HCT116 (cell line): ENCODE results near the gene PDE4B. TPM values are rescaled to one million over a fixed set of nuclear protein-coding genes. Genes with fewer than 3 reads are reported as not detected.

Experiments used
- ATAC-seq: fragments of 200-7000 bp; cut with Tn5 transposase; 2 replicates; pipeline ENCODE4 v1.9.1; 2020; ENCODE audit warnings: mild to moderate bottlenecking, moderate library complexity
- BruUV-seq: library from RNA; stranded (reverse); fragments of 400-500 nt; replicated peaks from 2 replicates; lab custom pipeline; 2021; lab: Mats Ljungman, UMichigan
- CTCF ChIA-PET: fragments of 300-600 bp; sonication (Branson Sonifier 250); formaldehyde crosslinking; loops from one replicate; lab custom pipeline; 2021; ENCODE audit warnings: antibody characterized with exemption; lab: Charles Lee
- POLR2A ChIA-PET: fragments of 300-600, 350-600 bp; sonication (Branson Sonifier 250); formaldehyde crosslinking; loops from one replicate; lab custom pipeline; 2021; ENCODE audit warnings: antibody characterized with exemption; lab: Charles Lee
- RAD21 ChIA-PET, 2 experiments: fragments of 300-600 bp; sonication (Branson Sonifier 250); formaldehyde crosslinking; loops; one replicate each; lab custom pipeline; 2023; ENCODE audit warnings: low total read pairs in 2 of 2; ENCODE audit not compliant: uncharacterized antibody in 2 of 2, unreplicated experiment in 2 of 2, low non-redundant PET in 1 of 2; lab: Charles Lee
- DNase-seq: peaks from one replicate; pipeline ENCODE4 v3.0.0-alpha.2; 2010; ENCODE audit warnings: low read depth, low spot score
- H2AFZ ChIP-seq: fragments of 200-600 bp; shearing (Covaris generic), sonication (generic); 2 replicates; pipeline ENCODE4 v1.6.1; 2017; ENCODE audit warnings: low read depth, mixed run types, mixed read lengths, antibody characterized with exemption, low read length; ENCODE audit not compliant: poor library complexity, severe bottlenecking
- H3K27ac ChIP-seq: 2 replicates; pipeline ENCODE4 v1.5.1; 2012; ENCODE audit warnings: low read depth, low read length
- H3K27me3 ChIP-seq: fragments of 200-600 bp; sonication (generic); 2 replicates; pipeline ENCODE4 v1.6.1; 2016; ENCODE audit warnings: mixed run types, low read length, mixed read lengths; ENCODE audit not compliant: insufficient read depth
- H3K36me3 ChIP-seq, 2 experiments: fragments of 200-500 bp in 1 of 2; fragments of 200-600 bp in 1 of 2; sonication (Bioruptor generic) in 1 of 2; sonication (generic) in 1 of 2; 2 replicates each; pipeline versions ENCODE4 v1.5.1 to v1.6.1; 2014 to 2016; ENCODE audit warnings: low read length in 2 of 2, inconsistent platforms in 1 of 2, mixed read lengths in 1 of 2, mixed run types in 1 of 2; ENCODE audit not compliant: insufficient read depth in 2 of 2, control insufficient read depth in 1 of 2
- H3K4me1 ChIP-seq, 2 experiments: fragments of 200-600 bp in 1 of 2; sonication (generic) in 1 of 2; 2 replicates each; pipeline versions ENCODE4 v1.5.1 to v1.6.1; 2012 to 2017; ENCODE audit warnings: low read length in 2 of 2, inconsistent platforms in 1 of 2, mild to moderate bottlenecking in 1 of 2, mixed read lengths in 1 of 2, mixed run types in 1 of 2, moderate library complexity in 1 of 2; ENCODE audit not compliant: insufficient read depth in 2 of 2, control insufficient read depth in 1 of 2
- H3K4me2 ChIP-seq: fragments of 200-600 bp; sonication (generic); 2 replicates; pipeline ENCODE4 v1.6.1; 2017; ENCODE audit warnings: mixed run types, low read length, mixed read lengths
- H3K4me3 ChIP-seq, 2 experiments: fragments of 200-600 bp in 1 of 2; sonication (generic) in 1 of 2; replicated peaks in 1 of 2; 2 replicates each; pipeline ENCODE4 v1.5.1; 2011 to 2016; ENCODE audit warnings: low read length in 2 of 2, control low read depth in 1 of 2, low read depth in 1 of 2, mild to moderate bottlenecking in 1 of 2, mixed read lengths in 1 of 2, mixed run types in 1 of 2
- H3K79me2 ChIP-seq: fragments of 200-600 bp; sonication (generic); 2 replicates; pipeline ENCODE4 v1.6.1; 2017; ENCODE audit warnings: mild to moderate bottlenecking, mixed run types, low read length, moderate library complexity, mixed read lengths; ENCODE audit not compliant: insufficient read depth
- H3K9ac ChIP-seq: fragments of 200-600 bp; sonication (generic); 2 replicates; pipeline ENCODE4 v1.6.1; 2016; ENCODE audit warnings: low read length, mixed read lengths
- H3K9me2 ChIP-seq: fragments of 200-600 bp; sonication (generic), shearing (Covaris generic); 2 replicates; pipeline ENCODE4 v1.6.1; 2017; ENCODE audit warnings: mixed run types, mild to moderate bottlenecking, moderate library complexity; ENCODE audit not compliant: insufficient read depth
- H3K9me3 ChIP-seq, 2 experiments: fragments of 200-500 bp in 1 of 2; fragments of 200-600 bp in 1 of 2; sonication (Bioruptor generic) in 1 of 2; sonication (generic) in 1 of 2; 2 replicates each; pipeline ENCODE4 v1.6.1; 2014 to 2017; ENCODE audit warnings: low read length in 2 of 2, mixed read lengths in 2 of 2, inconsistent platforms in 1 of 2, low read depth in 1 of 2, mild to moderate bottlenecking in 1 of 2, mixed run types in 1 of 2, moderate library complexity in 1 of 2; ENCODE audit not compliant: control insufficient read depth in 1 of 2, insufficient read depth in 1 of 2
- H4K20me1 ChIP-seq: fragments of 200-600 bp; sonication (generic), shearing (Covaris generic); 2 replicates; pipeline ENCODE4 v1.6.1; 2017; ENCODE audit warnings: mixed run types, mild to moderate bottlenecking, moderate library complexity; ENCODE audit not compliant: insufficient read depth
- CBX3 ChIP-seq: IDR thresholded peaks from 2 replicates; pipeline ENCODE4 v1.6.1; 2012; ENCODE audit warnings: low read depth
- EGR1 ChIP-seq: IDR thresholded peaks from 2 replicates; pipeline ENCODE4 v1.6.1; 2012; ENCODE audit warnings: low read depth
- EZH2phosphoT487 ChIP-seq: fragments of 200-600 bp; IDR thresholded peaks from 2 replicates; pipeline ENCODE4 v1.6.1; 2018; ENCODE audit warnings: antibody characterized with exemption, borderline replicate concordance
- SIN3A ChIP-seq: IDR thresholded peaks from 2 replicates; pipeline ENCODE4 v1.6.1; 2012; ENCODE audit warnings: low read depth
- ZFX ChIP-seq: fragments of 450-650 bp; IDR thresholded peaks from 2 replicates; pipeline ENCODE4 v1.6.1; 2017
- ZNF274 ChIP-seq: fragments of 200-500 bp; sonication (Bioruptor generic); IDR thresholded peaks from 2 replicates; pipeline ENCODE4 v1.6.1; 2014; ENCODE audit warnings: mild to moderate bottlenecking, low read depth, low read length, inconsistent platforms
- intact Hi-C: fragments of 100-400 bp; cut with micrococcal nuclease; formaldehyde crosslinking; loops from 2 replicates; pipeline ENCODE4 v1.10.0; 2022
- total RNA-seq: library from RNA; stranded (reverse); gene quantifications from one replicate; pipeline ENCODE4 v1.2.1, GENCODE V29; 2021; ENCODE audit not compliant: unreplicated experiment
- TF ChIP-seq, protein P1 (sequence below): IDR thresholded peaks from 2 replicates; pipeline ENCODE4 v1.6.1; 2012; ENCODE audit warnings: low read depth
- TF ChIP-seq, protein P2 (sequence below): IDR thresholded peaks from 2 replicates; pipeline ENCODE4 v1.6.1; 2012
- TF ChIP-seq, protein P3 (sequence below): IDR thresholded peaks from 2 replicates; pipeline ENCODE4 v1.6.1; 2011; ENCODE audit warnings: mild to moderate bottlenecking, low read length, moderate library complexity; ENCODE audit not compliant: insufficient replicate concordance; ENCODE audit errors: extremely low read depth
- TF ChIP-seq, protein P4 (sequence below), 3 experiments: fragments of 200-600 bp in 1 of 3; sonication (generic) in 1 of 3; IDR thresholded peaks in 2 of 3; conservative IDR thresholded peaks in 1 of 3; 2 replicates each; pipeline ENCODE4 v1.5.1; 2012 to 2017; ENCODE audit warnings: low read depth in 2 of 3, low read length in 2 of 3, antibody characterized with exemption in 1 of 3, borderline replicate concordance in 1 of 3, control low read depth in 1 of 3, mild to moderate bottlenecking in 1 of 3, mixed read lengths in 1 of 3, mixed run types in 1 of 3, moderate library complexity in 1 of 3; ENCODE audit not compliant: insufficient read depth in 1 of 3

PDE4B gene
- total RNA-seq, 1 experiment from 2014 or later: 76.9 TPM

DNA sequence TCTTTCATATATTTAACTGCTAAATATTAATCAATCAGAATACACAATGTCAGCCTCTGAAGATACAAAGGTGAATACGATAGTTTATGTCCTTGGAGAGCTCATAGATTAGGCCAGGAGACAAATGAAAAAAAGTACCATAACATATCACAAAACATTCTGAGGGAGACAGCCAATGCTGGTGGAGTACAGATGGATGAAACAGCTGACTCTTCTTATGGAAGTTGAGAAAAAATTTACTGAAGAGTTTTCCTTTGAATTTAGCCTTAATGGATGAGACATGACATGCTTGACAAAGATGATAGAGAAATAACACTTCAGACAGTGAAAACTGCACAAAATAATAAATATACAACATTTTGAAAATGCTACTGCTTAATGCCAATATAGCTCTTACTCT is 193.5 kb downstream of the PDE4B start:
- Histone ChIP-seq H3K27ac (no peak overlapping the region), H3K9ac (no peak overlapping the region), H3K27me3 (no peaks in the 10 kb centered on the region), H4K20me1 (no peaks in the 10 kb centered on the region), H3K9me2 (no peaks in the 10 kb centered on the region; the same call in 1 of the 2 replicates), H3K79me2 (no peaks in the 10 kb centered on the region), H3K4me1 (no peaks in the 10 kb centered on the region), H3K9me3 (no peaks in the 10 kb centered on the region), H2AFZ (no peak overlapping the region), H3K4me2 (no peak overlapping the region), H3K36me3 (no peaks in the 10 kb centered on the region), H3K4me3 (no peak overlapping the region)
- BruUV-seq: no TSS peak
- ChIA-PET POLR2A (no interaction called here), CTCF (no interaction called here), RAD21 (no interaction called here)
- ATAC-seq: no peak
- no peak for DNase-seq
- TF ChIP-seq, protein P1, sequence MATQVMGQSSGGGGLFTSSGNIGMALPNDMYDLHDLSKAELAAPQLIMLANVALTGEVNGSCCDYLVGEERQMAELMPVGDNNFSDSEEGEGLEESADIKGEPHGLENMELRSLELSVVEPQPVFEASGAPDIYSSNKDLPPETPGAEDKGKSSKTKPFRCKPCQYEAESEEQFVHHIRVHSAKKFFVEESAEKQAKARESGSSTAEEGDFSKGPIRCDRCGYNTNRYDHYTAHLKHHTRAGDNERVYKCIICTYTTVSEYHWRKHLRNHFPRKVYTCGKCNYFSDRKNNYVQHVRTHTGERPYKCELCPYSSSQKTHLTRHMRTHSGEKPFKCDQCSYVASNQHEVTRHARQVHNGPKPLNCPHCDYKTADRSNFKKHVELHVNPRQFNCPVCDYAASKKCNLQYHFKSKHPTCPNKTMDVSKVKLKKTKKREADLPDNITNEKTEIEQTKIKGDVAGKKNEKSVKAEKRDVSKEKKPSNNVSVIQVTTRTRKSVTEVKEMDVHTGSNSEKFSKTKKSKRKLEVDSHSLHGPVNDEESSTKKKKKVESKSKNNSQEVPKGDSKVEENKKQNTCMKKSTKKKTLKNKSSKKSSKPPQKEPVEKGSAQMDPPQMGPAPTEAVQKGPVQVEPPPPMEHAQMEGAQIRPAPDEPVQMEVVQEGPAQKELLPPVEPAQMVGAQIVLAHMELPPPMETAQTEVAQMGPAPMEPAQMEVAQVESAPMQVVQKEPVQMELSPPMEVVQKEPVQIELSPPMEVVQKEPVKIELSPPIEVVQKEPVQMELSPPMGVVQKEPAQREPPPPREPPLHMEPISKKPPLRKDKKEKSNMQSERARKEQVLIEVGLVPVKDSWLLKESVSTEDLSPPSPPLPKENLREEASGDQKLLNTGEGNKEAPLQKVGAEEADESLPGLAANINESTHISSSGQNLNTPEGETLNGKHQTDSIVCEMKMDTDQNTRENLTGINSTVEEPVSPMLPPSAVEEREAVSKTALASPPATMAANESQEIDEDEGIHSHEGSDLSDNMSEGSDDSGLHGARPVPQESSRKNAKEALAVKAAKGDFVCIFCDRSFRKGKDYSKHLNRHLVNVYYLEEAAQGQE: no peak
- intact Hi-C loops: no loop called here

DNA sequence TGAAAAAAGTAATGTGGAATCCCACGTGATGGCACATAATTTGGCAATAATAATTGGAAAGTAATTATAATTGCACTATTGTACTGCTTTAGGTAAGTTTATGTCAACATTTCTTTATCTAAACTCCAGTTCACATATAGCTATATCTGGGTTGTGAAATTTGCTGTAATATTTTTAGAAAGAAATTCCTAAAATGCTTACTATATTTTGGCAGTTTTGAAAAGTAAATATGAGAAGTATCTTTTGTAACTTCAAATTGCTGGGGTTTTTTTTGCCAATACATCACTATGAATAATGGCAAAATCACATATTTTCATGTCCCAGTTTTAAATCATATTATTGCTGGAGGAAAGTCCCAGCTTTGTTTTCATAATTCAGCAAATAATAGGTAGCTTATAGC is 197.5 kb downstream of the PDE4B start:
- ChIA-PET CTCF (no interaction called here), POLR2A (no interaction called here)
- TF ChIP-seq SIN3A (no peak), CBX3 (no peak), ZFX (no peak), ZNF274 (no peak), EGR1 (no peak), EZH2phosphoT487 (no peak)
- TF ChIP-seq, protein P2, sequence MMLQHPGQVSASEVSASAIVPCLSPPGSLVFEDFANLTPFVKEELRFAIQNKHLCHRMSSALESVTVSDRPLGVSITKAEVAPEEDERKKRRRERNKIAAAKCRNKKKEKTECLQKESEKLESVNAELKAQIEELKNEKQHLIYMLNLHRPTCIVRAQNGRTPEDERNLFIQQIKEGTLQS: no peak
- TF ChIP-seq, protein P3, sequence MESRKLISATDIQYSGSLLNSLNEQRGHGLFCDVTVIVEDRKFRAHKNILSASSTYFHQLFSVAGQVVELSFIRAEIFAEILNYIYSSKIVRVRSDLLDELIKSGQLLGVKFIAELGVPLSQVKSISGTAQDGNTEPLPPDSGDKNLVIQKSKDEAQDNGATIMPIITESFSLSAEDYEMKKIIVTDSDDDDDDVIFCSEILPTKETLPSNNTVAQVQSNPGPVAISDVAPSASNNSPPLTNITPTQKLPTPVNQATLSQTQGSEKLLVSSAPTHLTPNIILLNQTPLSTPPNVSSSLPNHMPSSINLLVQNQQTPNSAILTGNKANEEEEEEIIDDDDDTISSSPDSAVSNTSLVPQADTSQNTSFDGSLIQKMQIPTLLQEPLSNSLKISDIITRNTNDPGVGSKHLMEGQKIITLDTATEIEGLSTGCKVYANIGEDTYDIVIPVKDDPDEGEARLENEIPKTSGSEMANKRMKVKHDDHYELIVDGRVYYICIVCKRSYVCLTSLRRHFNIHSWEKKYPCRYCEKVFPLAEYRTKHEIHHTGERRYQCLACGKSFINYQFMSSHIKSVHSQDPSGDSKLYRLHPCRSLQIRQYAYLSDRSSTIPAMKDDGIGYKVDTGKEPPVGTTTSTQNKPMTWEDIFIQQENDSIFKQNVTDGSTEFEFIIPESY: no peak
- TF ChIP-seq, protein P4, sequence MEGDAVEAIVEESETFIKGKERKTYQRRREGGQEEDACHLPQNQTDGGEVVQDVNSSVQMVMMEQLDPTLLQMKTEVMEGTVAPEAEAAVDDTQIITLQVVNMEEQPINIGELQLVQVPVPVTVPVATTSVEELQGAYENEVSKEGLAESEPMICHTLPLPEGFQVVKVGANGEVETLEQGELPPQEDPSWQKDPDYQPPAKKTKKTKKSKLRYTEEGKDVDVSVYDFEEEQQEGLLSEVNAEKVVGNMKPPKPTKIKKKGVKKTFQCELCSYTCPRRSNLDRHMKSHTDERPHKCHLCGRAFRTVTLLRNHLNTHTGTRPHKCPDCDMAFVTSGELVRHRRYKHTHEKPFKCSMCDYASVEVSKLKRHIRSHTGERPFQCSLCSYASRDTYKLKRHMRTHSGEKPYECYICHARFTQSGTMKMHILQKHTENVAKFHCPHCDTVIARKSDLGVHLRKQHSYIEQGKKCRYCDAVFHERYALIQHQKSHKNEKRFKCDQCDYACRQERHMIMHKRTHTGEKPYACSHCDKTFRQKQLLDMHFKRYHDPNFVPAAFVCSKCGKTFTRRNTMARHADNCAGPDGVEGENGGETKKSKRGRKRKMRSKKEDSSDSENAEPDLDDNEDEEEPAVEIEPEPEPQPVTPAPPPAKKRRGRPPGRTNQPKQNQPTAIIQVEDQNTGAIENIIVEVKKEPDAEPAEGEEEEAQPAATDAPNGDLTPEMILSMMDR (IDR thresholded peaks at IDR 0.05 in 2 of 3, conservative IDR thresholded peaks at IDR 0.05 in 1 of 3; ENCODE audit: borderline replicate concordance in 1 of 3, insufficient read depth in 1 of 3, low read depth in 2 of 3, low read length in 2 of 3): no peak

More for the DNA sequence above, 197.5 kb downstream of the PDE4B start:
- no peak overlapping the region for H3K9ac ChIP-seq
- H3K9me2 ChIP-seq: no peaks in the 10 kb centered on the region
- H3K4me3 ChIP-seq: no peak overlapping the region
- no peak for DNase-seq
- ATAC-seq: no peak
- H3K4me2 ChIP-seq: no peak overlapping the region
- H3K9me3 ChIP-seq: no peaks in the 10 kb centered on the region
- no peaks in the 10 kb centered on the region for H3K27me3 ChIP-seq
- no peaks in the 10 kb centered on the region for H3K79me2 ChIP-seq
- intact Hi-C loops: no loop called here
- RAD21 ChIA-PET: no interaction called here
- H4K20me1 ChIP-seq: no peaks in the 10 kb centered on the region
- H3K36me3 ChIP-seq: no peaks in the 10 kb centered on the region
- no peak overlapping the region for H3K27ac ChIP-seq
- no peak overlapping the region for H2AFZ ChIP-seq
- BruUV-seq: no TSS peak
- H3K4me1 ChIP-seq: no peaks in the 10 kb centered on the region
